ENCODE data around the gene TAS2R60. TPM values are rescaled to one million over a fixed set of nuclear protein-coding genes. Genes with fewer than 3 reads are reported as not detected.
A peak's percentile ranks its signal among the peaks of the same experiment; 100 is the strongest.

TAS2R60 gene
- total and polyA plus RNA-seq, 8 donors, result not detected

DNA sequence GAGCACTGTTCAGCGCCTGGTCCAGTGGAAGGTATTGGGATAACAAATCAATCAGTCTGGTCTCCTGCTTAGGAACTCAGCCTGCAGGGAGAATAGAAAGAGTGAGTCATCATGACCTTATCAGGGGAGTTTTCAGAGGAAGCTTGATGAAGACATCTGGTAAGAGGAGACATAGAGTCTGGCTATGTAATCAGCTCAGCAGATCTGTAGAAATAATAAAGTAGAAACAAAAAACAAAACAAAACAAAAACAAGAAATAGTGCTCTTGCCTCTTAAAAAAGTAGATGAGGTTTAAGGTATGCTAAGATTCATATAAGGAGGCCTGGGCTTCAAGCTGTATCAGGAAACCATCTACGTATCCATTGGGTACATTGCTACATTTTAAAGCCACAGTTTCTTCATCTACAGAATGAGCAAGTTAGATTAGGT lies 48.8 kb downstream of the TAS2R60 start:
- WGBS, 2 donors, result 83 to 93% methylated on average over 2 of the region's 2 CpGs
- ATAC-seq (peak in 2 of 4 donors; percentile 24 to 40), DNase-seq (no peak), FAIRE-seq (no peak)
- no peak for TF ChIP-seq CTCF (IDR thresholded peaks at IDR 0.05)
- Histone ChIP-seq H3K4me1 (no peaks in the 10 kb centered on the region), H3K4me3 (no peak overlapping the region), H3K9me3 (no peaks in the 10 kb centered on the region), H3K27ac (no peak overlapping the region), H3K36me3 (no peaks in the 10 kb centered on the region), H3K27me3 (no peaks in the 10 kb centered on the region)
- intact Hi-C loops (cut with DNase I), result no loop called here

DNA sequence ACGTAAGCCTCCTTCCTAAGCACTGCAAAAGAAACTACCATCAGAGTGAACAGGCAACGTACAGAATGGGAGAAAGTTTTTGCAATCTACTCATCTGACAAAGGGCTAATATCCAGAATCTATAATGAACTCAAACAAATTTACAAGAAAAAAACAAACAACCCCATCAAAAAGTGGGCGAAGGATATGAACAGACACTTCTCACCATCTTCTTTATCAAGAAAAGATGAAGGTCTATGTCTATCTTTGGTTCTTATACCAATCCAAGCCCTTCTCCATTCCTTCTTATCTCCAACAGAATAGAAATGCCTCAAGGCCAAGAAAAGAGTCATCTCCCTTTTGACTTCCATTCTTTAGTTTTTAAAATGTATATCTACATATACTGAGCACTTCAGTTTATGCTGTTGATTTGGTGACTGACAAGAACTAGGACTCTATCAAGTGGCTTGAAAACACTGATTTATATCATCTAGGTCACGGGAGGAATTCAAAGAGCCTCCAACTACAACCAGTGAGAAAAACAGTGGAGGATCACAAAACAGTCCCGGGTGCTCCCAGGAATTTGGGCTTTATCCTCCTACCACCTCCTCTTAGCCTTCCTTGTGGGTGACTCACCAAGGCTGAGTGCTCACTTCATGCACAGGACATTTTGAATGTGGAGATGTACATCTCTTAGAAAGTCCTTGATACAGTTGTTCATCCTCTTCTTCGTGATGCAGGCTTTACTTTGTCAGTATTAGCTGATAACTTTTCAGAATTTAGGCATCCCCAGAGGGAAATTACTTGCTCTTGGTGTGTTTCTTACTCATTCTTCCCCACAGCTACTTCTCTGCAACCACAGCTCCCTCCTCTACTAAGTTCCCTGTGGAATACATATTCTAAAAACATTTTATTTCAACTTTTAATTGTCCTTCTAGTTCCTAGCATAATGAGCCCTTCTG lies 49.8 kb downstream of the TAS2R60 start:
- Histone ChIP-seq H3K27ac (no peak overlapping the region), H3K27me3 (no peaks in the 10 kb centered on the region), H3K9me3 (no peaks in the 10 kb centered on the region), H3K36me3 (no peaks in the 10 kb centered on the region), H3K4me3 (no peak overlapping the region), H3K4me1 (no peaks in the 10 kb centered on the region)
- TF ChIP-seq CTCF (IDR thresholded peaks at IDR 0.05), result no peak
- WGBS, 2 donors, result 67 to 69% methylated on average over 6 of the region's 6 CpGs
- FAIRE-seq (no peak), DNase-seq (no peak), ATAC-seq (no peak)
- intact Hi-C loops (cut with DNase I), result no loop called here

DNA sequence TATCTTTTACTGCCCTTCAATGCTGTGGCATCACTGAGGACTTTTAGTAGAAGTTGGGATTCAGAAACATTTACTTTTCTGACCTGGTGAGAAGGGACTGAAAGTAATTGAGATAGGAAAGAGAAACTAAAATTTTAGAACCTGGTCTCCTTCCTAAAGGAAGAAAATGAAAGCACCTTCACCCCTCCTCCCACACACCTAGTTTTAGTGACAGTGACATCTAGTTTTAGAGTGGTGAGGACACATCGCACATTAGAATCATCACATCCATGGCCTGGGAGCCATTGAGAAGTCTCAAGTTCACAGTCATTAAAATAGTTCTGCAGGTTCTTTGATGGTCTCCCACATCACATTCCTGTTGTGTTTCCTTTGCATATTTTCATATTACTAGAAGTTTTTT lies 50.5 kb downstream of the TAS2R60 start:
- intact Hi-C loops (cut with DNase I), result no loop called here
- TF ChIP-seq CTCF (IDR thresholded peaks at IDR 0.05), result no peak
- H3K36me3 ChIP-seq, result no peaks in the 10 kb centered on the region

More for the DNA sequence above, 50.5 kb downstream of the TAS2R60 start:
- ATAC-seq (no peak), FAIRE-seq (no peak), DNase-seq (no peak)
- Histone ChIP-seq H3K27me3 (no peaks in the 10 kb centered on the region), H3K27ac (no peak overlapping the region), H3K9me3 (no peaks in the 10 kb centered on the region), H3K4me1 (no peaks in the 10 kb centered on the region), H3K4me3 (no peak overlapping the region)
- 92 to 100% methylated on average over 1 of the region's 1 CpG for WGBS, 2 donors

Other genes with a start within 250 kb of the TAS2R60 start
- not detected for gene TAS2R40, start 221.4 kb upstream of the TAS2R60 start, total RNA-seq
- not detected for gene TAS2R40, start 221.4 kb upstream of the TAS2R60 start, polyA plus RNA-seq
- gene GSTK1, start 180.0 kb upstream of the TAS2R60 start, total RNA-seq, result 10 to 100 TPM; 47.7 to 89.6 (median 62.4) TPM
- 100 to 1,000 TPM in 1 of 2 donors, 10 to 100 TPM in 1; 92.2 to 164 TPM for gene GSTK1, start 180.0 kb upstream of the TAS2R60 start, polyA plus RNA-seq
- gene TMEM139, start 158.5 kb upstream of the TAS2R60 start, total RNA-seq, result 10 to 100 TPM in 1 of 6 donors, 1 to 10 TPM in 5; 4.2 to 17.3 (median 6.2) TPM
- gene TMEM139, start 158.5 kb upstream of the TAS2R60 start, polyA plus RNA-seq, result 10 to 100 TPM; 13.7 to 14.4 TPM
- 10 to 100 TPM in 3 of 6 donors, 1 to 10 TPM in 3; 7.6 to 19.7 (median 10.6) TPM for gene CASP2, start 155.1 kb upstream of the TAS2R60 start, total RNA-seq
- 1 to 10 TPM; 4.2 to 6.2 TPM for gene CASP2, start 155.1 kb upstream of the TAS2R60 start, polyA plus RNA-seq
- gene CLCN1, start 127.3 kb upstream of the TAS2R60 start, total RNA-seq, result under 1 TPM in 1 of 6 donors, not detected in 5; 0.06 TPM
- under 1 TPM in 1 of 2 donors, not detected in 1; 0.05 TPM for gene CLCN1, start 127.3 kb upstream of the TAS2R60 start, polyA plus RNA-seq
- gene FAM131B, start 80.7 kb upstream of the TAS2R60 start, total RNA-seq, result under 1 TPM; 0.05 to 0.25 (median 0.15) TPM
- gene FAM131B, start 80.7 kb upstream of the TAS2R60 start, polyA plus RNA-seq, result under 1 TPM; 0.08 to 0.09 TPM
- gene ZYX, start 62.1 kb upstream of the TAS2R60 start, total RNA-seq, result 10 to 100 TPM; 29.1 to 73.8 (median 38.4) TPM
- gene ZYX, start 62.1 kb upstream of the TAS2R60 start, polyA plus RNA-seq, result 10 to 100 TPM; 57.6 to 63.1 TPM
- gene EPHA1, start 34.6 kb upstream of the TAS2R60 start, total RNA-seq, result 1 to 10 TPM; 5.3 to 9.0 (median 7.3) TPM
- gene EPHA1, start 34.6 kb upstream of the TAS2R60 start, polyA plus RNA-seq, result 10 to 100 TPM; 11.1 to 14.2 TPM
- under 1 TPM in 1 of 6 donors, not detected in 5; 0.16 TPM for gene TAS2R41, start 34.4 kb downstream of the TAS2R60 start, total RNA-seq
- gene TAS2R41, start 34.4 kb downstream of the TAS2R60 start, polyA plus RNA-seq, result not detected
- gene CTAGE15, start 128.3 kb downstream of the TAS2R60 start, total RNA-seq, result under 1 TPM in 4 of 6 donors, not detected in 2; 0.23 to 0.87 (median 0.43) TPM
- gene CTAGE15, start 128.3 kb downstream of the TAS2R60 start, polyA plus RNA-seq, result not detected
- 1 to 10 TPM in 3 of 6 donors, under 1 TPM in 3; 0.67 to 2.3 (median 1.0) TPM for gene TCAF2, start 177.5 kb downstream of the TAS2R60 start, total RNA-seq
- 1 to 10 TPM; 1.4 to 6.3 TPM for gene TCAF2, start 177.5 kb downstream of the TAS2R60 start, polyA plus RNA-seq

Data from pancreas (tissue), 10 donors.